Occipital lobe (tissue), 2 donors: ENCODE measurements around the gene FUOM. TPM values are rescaled to one million over a fixed set of nuclear protein-coding genes. Genes with fewer than 3 reads are reported as not detected.

Experiments used
- DNase-seq: peaks from one replicate; lab custom pipeline; 2025; lab: John Stamatoyannopoulos, UW
- total RNA-seq: library from RNA; depleted of rRNA; stranded (reverse); fragments of >200 nt; gene quantifications from one replicate; pipeline ENCODE4 v1.2.3, GENCODE V29; 2014

Gene FUOM
- total RNA-seq, 1 donor from 2014 or later, result 6.9 TPM

DNA sequence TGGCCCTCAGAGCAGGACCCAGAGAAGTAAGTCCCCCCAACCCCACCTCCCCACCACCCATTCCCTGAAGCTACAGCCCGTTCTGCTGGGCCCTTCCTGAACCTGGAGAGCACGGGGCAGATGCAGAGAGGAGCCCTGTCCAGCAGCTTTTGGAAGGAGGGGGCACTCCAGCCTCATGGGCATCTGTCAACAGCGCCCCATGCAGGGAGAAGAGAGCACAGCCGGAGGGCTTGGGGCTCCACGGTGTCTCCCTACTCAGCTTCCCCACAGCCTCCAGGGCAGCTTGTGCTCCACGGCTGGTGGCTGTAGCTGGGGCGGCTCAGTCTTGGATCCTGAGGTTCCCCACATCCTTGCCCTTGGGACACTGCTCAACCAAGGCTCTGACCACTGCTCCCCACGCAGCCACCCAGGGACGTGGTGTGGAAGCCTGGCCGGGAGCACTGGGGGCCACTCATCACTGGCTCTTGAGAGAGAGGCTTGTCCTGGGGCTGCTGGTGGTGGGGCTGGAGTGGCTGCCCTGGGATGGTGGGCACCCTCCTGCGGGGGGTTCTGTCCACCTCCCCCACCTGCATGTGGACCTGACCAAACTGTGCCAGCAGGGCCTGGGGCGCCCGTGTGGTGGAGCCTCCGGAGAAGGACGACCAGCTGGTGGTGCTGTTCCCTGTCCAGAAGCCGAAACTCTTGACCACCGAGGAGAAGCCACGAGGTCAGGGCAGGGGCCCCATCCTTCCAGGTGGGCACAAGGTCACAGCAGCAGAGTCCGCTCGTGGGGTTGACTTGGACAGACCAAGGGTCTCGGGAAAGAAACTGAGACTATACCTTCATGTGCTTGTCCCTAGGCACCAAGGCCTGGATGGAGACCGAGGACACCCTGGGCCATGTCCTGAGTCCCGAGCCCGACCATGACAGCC is 6.2 kb downstream of the FUOM start:
- DNase-seq, result no peak

DNA sequence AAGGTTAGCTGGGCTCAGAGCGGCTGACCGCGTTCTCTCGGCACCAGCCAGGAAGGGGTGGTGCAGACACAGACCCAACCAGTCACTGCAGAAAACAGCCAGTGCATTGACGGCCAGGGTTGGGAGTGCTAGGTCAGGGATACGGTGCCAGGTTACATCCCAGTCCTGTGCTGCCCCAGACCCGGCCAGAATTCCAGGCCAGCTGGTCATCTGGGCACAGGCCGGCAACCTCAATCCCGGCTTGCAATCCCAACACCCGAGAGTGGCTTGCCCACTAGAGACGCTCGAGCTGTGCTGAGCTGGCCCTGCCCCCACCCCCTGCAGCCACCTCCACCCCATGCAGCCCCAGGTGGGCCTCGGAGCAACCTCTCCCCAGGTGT is 6.9 kb downstream of the FUOM start:
- DNase-seq, result no peak

DNA sequence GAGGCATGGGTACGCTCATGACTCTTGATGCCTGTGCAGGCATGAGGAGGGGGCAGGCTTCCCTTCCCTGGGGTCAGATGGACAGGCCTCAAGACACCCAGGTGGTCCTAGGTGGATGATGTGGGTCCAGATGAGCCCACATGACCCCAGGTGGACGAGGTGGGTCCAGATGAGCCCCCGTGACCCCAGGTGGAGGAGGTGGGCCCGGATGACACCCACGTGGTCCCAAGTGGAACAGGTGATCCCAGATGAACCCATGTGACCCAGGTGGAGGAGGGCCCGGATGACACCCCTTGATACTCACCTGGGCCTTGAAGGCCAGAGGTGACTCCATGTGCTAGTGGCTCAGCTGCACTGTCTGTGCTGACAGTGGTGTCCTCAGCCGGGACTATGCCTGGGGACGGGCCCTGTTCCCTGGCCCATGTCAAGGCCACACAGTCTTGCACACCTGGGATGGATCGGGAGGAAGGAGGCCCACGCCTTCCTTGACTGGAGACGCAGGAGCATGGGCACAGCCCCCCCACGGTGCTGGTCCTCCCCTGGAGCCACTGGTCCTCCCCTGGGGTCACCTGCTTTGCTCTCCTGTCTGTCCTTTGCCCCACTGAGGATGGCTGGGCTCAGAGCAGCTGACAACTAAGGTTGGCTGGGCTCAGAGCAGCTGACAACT is 7.4 kb downstream of the FUOM start:
- no peak for DNase-seq

DNA sequence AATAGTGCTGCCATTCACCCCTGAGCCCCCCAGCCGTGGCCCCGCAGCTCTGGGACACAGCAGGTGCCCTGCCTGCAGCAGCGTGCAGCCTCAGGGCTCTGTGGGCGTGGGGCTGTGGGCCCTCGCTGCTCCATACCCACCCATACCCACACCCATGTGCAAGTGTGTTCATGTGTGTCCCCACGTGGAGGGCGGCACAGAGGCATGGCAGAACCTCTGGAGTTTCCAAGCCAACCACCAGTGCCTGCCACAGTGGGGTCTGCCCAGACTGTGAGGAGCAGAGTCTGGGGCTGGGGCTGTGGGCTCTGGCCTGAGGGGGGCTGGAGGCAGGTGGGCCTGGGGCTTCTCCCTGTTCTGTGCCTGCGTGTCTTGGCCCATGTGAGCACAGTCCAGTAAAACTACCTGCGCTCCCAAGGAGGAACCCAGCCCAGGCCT is 8.2 kb downstream of the FUOM start:
- no peak for DNase-seq

DNA sequence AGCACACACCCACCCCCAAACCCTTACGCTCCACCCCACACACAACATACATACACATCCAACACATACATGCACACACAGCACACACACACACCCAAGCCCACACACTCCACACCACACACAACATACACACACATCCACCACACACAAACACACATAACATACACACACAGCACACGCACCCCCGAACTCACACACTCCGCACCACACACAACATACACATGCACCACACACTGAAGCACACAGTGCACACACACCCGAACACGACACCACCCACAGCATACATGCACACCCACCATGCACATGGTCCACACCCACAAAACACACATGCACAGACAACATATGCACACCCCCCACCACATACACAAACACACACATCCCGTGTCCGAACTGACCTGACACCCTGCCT is 8.7 kb downstream of the FUOM start:
- no peak for DNase-seq

DNA sequence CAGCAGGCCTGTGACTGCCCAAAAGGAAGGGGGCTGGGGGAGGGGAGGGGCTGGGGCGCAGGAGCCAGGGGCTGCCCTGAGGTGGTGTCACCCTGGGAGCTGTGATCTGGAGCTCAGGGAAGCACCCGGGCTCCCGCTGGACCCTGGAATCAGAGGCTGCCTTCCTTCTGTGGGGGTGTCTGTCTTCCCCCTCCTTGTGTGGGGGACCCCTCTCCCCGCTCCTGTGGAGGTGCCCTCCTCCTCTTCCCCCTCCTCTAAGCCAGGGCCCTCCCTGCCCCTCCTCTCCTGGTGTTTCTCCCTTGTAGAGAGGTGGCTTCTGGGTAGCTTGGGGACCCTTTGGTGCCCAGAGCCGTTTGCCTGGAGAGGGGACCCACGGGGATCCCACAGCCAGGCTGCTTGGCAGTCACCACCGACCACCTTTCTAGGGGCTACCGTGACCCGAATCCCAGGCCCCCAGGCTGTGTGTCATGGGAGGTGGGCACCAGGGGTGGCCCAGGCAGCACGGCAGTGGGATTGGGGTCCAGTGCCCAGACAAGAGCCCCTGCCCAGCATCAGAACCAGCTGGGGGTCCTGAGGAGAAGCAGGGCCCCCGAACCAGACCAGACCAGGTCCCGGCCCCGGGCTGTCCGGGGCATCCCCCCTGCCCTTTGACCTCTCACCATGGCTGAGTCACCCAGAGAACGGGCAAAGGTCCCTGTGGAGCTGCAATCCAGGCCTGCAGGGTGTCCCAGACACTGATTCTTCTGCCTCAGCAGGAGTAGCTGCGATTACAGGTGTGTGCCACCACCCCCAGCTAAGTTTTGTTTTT is 9.9 kb downstream of the FUOM start:
- DNase-seq, result no peak

DNA sequence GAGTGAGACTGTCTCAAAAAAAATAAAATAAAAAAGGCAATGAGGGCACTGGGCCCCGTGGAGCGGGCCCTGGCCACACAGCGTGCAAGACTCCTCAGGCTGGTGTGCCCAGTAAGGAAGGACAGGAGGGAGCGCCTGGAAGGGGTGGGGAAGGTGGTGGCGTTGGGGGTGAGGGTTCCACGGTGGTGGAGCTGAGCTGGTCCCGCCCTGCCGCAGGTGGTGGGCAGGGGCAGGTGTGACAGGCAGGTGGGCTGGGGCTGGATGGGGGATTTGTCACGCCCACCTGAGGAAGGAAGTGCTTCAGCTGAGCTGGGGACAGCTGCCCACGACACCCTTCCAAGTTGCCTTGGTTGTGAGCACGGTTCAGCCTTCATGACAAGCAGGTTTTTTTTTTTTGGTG is 11.4 kb downstream of the FUOM start:
- no peak for DNase-seq

DNA sequence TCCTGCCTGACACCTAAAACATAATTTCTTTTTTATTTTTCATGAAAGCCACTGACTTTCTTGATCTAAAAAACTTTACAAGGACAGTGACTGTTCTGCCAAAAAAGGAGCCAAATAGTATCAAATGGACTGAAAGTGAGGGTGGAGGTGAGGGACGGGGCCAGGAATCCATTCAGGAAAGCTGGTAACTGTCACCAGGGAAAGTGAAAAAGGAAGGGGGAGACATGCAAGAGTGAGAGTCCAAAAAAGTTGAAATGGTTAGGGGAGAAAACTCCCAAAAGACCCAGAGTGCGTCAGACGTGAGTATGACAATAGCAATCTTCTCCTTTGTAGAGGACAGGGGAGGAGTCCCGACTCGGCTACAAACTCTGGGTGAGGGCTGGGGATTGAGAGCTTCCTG is 13.6 kb downstream of the FUOM start:
- no peak for DNase-seq

DNA sequence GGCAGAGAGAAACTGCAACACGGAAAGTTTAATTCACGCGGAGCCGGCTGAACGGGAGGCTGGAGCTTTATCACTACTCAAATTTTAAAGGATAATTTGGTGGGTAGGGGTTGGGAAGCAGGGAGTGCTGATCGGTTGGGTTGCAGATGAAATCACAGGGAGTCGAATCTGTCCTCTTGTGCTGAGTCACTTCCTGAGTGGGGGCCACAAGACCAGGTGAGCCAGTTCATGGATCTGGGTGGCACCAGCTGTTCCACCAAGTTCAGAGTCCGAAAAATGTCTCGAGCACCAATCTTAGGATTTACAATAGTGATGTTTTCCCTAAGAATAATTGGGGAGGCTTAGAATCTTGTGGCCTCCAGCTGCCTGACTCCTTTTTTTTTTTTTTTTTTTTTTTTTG is 14.3 kb downstream of the FUOM start:
- no peak for DNase-seq

DNA sequence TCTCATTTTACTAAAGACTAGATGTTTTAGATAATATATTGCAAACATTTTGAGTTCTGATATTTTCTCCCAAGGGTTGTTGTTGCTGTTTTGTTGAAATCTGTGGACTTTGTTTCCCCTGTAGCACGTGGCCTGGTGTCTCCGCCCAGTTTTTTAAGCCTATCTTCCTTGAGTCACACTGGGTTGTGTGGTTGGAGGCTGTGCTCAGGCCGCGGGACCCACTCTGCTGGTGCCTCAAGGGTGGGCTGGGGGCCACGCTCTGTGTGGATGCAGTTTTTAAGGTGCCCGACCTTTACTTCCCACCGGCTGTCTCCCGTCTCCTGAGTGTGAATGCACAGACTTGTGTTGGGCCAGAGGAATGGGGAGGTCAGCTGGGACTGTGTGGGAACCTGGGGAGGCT is 14.9 kb downstream of the FUOM start:
- DNase-seq, result no peak

DNA sequence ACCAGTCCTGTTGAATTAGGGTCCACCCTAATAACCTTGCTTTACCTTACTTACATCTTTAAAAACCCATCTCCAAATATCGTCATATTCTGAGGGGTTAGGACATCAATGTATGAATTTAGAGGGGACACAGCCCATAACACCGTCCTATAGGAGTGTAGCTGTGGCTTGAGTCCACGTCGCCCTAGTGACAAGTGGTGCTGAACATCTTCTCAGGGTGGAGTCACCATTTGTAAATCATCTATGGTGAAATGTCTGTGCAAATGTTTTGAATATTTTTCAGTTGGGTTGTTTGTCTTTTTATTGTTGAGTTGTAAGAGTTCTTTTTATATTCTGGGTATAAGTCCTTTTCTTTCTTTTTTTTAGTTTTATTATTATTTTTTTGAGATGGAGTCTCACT is 15.8 kb downstream of the FUOM start:
- no peak for DNase-seq

DNA sequence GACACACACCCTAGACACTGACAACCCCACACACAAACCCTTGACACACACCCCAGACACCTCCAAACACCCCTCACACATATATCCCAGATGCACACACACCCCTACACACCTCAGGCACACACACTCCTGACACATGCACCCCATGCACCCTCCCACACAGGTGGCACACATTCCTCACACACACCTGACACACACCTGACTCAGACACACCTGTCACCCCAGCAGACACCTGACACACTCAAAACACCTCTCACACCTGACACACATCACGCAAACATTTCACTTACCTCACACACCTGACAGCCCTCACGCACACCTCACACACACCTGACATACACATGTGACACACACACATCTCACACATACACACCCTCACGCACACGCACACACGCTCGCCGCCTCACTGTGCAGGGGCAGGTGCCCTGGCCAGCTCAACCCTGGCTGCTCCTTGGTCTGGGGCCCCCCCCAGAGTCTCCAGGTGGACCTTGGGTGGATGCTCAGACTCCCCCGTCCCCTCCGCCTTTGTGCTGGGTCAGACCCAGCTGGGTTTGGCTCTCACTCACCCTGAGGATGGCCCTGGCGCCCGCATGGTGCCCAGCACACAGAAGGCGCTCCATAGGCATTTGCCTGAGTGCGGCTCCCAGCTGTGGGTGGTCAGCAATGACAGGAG is 18.0 kb downstream of the FUOM start:
- DNase-seq, result no peak

DNA sequence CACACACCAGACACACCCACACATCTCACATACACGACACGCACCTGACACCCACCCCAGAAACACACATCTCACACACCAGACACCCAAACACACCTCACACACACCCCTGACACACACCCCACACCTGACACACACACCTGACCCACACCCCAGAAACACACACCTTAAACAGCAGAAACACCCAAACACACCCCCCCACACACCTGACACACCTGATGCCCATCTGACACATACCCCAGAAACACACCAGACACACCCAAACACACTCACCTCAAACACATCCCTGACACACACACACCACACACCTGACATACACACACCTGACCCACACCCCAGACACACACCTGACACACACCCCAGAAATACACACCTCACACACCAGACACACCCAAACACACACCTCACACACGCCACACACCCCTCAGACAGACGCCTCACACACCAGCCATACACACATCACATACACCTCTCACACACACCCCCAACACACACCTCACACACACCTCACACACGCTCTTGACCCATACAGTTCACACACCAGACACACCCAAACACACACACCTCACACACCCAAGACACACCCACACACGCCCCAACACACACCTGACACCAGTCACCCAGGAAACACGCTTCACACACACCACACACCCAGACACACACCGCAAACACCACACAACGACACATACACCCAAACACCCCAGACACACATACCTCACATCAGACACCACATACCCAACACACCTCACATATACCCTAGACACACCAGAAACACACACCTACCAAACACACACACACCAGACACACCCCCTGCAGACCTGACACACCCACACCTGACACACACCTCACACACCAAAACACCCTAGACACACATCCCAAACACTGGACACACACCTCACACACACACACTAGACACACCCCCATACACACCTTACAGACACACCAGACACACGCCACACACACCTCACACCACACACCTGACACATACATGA is 19.4 kb downstream of the FUOM start:
- DNase-seq, result no peak

DNA sequence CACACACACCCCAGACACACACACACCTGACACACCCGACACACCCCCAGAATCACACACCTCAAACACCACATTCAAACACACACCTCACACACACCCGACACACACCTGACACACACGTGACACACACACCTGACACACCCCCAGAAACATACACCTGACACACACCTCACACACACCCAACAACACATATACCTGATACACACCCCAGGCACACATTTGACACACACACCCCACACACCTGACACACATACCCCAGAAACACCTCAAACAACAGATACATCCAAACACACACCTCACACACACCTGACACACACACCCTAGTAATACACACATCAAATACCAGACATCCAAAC is 20.5 kb downstream of the FUOM start:
- no peak for DNase-seq

DNA sequence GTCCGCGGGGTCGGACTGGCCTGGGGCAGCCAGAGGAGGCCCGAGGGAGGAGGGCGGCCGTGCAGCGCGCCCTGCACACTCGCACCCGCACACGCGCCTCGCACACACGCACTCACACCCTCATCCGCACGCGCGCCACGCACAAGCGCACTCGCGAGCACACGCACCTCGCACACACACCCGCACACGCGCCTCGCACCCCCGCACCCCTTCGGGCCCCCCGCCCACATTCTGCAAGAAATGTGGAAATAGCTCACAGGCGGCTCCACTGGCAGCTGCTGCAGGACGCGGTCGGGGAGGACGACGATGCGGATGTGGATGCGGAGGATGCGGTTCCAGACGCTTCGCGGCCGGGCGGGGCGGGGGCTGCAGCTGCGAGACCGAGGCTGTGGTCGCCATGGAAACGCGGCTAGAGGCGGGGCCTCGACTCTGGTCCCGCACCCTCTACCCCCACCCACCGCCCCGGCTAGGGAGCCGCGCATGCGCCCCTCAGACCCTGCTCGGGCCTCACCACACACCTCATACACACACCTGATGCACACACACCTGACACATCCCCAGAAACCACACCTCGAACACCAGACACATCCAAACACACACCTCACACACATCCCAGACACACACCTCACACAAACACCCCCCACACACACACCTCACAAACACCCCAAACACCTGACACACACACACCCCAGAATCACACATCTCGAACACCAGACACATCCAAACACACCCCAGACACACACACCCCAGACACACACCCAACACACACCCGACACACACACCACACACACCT is 21.0 kb downstream of the FUOM start, which contains the start of gene CALY:
Gene CALY, minus strand, starts transcription at position 320 of the 793 bp plus-strand sequence. CDS start 7,907 bp downstream, outside the sequence.
- DNase-seq, result peak; percentile 76

DNA sequence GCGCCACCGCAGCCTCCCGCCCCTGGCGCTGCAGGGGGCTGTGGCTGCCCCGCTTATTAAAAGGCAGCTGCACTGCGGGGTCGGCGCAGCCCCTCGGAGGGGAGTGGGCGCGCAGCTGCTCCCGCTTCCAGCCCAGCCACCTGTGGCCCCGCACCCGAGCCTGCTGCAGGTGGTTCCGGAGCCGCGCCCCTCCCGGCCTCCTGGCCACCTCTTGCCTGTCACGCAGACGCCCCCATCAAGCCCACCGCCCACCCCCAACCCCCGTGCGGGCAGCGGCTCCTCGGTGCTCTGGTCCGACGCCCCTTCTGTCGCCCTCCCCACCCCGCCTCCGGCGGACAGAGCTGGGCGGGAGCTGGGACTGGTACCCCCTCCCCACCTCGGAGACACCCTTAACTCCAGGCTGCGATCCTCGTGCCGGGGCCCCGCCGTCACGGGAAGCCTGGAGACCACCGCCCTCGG is 21.7 kb downstream of the FUOM start:
- DNase-seq, result no peak

DNA sequence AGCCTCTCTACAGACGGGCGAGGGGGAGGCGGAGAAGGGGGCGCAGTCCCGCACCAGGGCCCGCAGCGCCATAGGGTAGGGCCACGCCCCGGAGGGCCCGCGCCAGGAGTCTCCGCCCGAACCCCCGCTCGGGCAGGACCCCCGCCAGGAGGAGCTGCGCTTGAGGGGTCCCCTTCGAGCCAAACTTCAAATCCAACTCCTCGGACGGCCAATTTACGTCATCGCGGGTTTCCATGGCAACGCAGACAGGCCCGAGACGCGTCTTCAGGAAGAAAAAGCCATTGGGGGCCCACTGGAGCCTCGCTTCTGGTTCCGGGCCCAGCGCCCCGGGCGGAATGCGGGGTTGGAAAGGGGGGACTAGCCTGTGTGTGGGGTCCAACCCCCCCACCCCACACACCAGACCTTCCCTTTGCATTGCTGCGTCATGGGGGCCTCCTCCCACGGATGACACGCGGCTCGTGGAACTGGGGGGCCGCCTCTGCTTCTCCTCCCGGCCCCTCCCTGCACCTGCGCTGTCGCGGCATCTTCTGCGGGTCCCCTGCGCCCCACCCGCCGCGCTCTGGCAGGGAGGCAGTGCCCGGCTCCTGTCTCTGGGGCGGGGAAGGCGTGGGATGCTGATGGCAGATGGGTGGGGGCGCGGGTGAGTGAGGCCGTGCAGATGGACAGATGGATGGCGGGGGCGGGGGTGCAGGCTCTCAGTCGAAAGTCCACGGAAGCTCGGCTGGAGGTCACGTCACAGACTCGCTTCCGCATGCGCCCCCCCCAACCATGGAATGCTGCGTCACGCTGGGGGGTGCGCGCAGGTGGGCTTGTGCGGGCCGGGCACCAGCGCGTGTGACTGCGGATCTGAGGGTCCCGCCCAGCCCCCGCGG is 22.3 kb downstream of the FUOM start:
- DNase-seq, result peak; percentile 70

DNA sequence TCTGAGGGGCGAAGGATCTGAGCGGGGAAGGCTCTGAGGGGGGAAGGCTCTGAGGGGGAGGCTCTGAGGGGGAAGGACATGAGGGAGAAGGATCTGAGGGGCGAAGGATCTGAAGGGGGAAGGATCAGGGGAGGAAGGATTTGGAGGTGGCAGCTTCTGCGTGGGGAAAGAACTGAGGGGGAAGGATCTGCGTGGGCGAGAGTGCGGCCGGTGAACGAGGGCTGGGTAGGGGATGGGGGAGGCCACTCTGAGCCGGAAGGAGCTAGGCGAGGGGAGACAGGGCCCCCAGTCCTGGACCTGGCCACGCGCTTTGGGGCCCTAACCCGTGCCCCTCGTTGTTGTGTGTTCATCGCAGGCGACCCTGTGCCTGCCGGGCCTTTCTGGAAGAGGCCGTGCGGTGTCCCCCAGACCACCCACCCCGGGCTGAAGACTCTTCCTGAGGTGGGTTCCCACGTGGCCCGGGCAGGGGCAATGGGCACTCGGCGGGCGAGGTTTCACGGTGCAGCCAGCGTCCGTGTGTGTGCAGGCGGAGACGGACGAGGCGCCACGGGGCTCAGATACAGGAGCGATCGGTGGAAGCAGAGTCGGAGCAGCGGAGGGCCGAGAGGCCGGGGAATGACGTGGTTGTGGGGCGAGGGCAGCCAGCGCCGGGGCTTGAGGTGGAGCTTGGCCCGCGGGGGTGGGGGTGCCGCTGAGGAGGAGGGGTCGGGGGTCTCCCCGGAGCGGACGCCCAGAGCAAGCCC is 23.1 kb downstream of the FUOM start:
- DNase-seq, result no peak
